NOMO-1 treated with dmso at 0.1 percent for 144 hours (cell line): ENCODE results near the gene APH1B.

Experiments
- DNase-seq: peaks from one replicate; lab custom pipeline; 2025; ENCODE audit not compliant: unreplicated experiment; lab: John Stamatoyannopoulos, UW

The APH1B gene

GRCh38 chr15:63349156-63349555 is 71.8 kb downstream of the APH1B start:
- DNase-seq: no peak

DNA sequence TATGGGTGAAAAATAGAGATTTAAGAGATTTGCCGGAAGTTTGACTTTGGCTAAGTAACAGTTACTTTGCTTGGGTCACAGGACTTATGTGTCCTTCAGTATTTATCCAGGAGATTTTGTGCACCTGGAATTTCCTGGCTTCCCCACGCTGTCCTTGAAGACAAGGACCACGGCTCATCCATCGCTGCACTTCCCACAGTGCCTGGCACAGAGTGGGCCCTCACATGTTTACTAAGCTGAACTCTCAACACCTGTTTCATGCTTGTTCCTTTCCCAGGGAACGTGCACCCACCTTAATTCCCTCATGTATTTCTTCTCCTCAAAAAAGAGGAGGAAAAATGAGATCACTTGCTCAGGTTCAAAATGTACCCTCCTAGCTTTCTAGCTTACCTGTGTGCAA is 72.2 kb downstream of the APH1B start:
- no peak for DNase-seq

- DNase-seq: no peak
Observed at GRCh38 chr15:63350178-63350621, 72.8 kb downstream of the APH1B start.

DNA sequence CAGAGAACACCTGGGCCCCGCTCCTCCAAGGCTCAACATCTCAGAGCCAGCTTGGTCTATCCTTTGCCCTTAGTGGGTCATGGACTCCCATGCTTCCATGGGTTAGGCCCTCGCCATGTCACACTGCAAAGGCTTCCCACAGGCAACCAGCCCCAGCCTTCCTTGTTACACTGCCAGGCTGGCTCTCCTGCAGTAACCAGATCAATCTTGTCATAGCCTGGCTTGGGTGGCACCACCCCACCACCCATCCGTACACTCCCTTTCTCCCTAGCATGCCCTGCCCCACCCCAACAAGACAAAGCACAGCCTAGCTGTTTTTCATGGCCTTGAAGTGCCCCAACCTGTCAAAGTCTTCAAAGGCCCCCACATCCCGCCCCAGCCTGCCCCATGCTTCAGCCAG is 73.8 kb downstream of the APH1B start:
- DNase-seq: no peak

- DNase-seq: no peak
Observed at GRCh38 chr15:63352808-63353207, 75.4 kb downstream of the APH1B start.

DNA sequence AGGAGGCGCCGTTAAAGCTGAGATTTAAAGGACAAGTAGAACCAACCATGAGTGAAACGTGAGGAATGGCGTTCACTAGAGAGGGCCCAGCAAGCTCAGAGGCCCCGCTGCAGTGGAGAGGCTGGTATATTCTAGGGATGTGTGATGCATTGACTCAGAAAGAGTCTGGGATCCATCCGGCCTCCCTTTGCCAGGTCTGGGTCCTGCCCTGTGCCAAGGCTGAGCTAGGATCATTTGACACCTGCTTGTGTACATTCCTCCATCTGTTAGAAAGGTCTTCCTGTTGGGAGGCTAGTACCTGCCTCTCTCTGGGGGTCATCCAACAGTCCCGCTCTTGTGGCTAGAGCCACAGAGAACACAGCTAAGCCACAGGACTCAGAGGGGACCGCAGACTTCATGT is 75.9 kb downstream of the APH1B start:
- no peak for DNase-seq

DNA sequence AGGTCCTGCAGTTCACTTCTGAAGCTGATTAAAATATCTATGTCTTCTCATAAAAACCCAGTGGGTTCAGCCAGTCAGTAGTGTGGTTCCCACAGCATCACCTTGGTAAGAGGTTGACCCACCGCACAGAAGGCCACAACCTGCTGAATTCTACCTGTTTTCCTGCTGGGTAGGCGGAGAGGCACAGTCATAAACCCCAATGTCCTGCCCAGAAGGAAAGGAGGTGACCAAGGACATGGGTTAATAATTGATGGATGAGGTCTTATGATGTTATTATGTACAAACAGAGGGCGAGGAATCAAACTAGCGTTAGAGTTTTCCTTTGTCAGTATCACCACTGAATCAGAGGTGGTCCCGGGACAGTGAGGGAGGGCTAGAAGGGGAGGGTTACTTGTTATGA is 76.5 kb downstream of the APH1B start:
- no peak for DNase-seq

DNA sequence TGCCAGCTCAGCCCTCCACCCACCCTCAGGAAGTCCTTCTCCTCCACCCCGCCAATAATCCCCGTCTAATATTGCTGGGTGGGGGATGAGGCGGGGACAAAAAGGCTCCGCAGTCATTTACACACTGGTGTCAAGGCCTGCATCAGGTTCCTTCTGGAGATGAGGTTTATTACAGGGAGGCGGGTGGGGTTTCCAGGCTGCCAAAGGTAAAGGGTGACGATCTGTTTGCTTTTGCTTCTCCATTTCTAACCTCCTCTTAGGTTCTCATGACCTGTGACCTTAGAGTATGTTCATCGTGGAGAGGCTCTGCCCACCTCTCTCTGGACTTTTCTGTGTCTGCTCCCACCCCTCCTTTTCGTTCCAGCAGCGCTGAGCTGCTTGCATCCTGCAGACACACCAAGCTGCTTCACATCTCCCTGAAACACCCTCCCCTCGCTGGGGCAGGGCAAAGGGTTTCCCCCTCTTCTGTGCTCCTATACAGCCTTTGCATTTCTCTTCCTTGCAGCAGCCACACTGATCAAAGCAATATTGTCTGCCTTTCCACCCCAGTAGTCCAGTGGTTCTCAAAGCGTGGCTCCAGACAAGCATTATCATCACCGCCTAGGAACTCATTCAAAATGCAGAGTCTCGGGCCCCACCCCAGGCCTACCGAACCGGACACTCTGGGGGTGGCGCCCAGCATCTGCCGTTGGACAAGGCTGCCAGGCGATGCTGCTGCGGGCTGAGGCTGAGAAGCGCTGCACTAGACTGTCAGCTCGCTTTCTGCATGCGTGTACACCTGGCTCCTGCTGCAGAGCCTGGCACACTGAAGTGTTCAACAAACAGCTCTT is 77.6 kb downstream of the APH1B start:
- DNase-seq: no peak

DNA sequence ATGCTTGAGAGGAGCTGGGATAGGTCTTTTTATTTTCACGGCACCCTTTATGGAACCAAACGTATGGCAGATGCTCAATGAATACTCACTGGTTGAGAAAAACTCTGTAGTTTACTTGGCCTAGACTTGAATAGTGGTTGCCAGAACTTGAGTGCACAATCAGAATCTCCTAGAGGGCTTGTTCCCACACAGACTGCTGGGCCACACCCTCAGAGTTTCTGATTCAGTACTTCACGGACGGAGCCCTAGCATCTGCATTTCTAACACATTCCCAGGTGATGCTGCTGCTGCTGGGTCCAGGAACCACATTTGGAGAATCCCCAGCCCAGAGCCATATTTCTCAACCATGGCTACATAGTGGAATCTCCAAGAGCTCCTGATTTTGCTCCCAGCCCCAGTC is 79.7 kb downstream of the APH1B start:
- DNase-seq: no peak

DNA sequence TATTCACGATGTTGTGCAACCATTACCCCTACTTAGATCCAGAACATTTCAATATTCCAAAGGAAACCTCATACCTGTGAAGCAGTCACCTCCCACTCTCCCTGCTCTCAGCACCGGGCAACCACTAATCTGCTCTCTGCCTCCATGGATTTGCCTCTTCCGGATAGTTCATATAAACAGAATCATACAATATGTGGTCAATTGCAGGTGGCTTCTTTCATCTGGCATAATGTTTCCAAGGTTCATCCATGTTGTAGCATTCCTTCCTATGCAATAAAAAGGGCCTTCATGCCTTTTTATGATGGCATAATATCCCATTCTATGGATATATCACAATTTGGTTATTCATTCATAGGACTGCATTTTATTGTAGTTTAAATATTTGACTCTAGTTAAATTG is 80.3 kb downstream of the APH1B start:
- DNase-seq: no peak

- no peak for DNase-seq
Observed at GRCh38 chr15:63358241-63359029, 81.0 kb downstream of the APH1B start.
